ENCODE measurements around the gene SLC46A1.
A peak's percentile ranks its signal among the peaks of the same experiment; 100 is the strongest.

The SLC46A1 gene

DNA sequence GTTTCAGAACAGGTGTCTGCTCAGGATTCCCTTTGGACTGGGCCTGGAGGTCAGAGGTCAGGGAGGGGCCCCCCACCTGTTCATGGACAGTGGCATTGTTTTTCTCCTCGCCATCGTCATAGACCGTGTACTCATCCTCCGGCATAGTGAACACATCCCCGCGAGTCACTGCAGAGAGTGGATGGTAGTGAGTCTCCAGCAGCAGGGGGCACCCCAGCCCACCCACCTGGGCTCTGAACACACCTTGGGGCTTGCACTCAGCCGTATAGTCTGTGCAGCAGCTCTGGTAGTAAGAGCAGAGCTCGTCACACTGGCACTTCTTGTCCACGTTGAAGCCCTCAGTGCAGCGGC lies 36.4 kb downstream of the SLC46A1 start:
- Histone ChIP-seq H2AFZ (ENCODE audit: low read depth, low read length) (no peak overlapping the region), H3K9me3 (ENCODE audit: low read length) (no peaks in the 10 kb centered on the region), H3K27me3 (ENCODE audit: insufficient read depth, low read length) (no peaks in the 10 kb centered on the region), H3K4me1 (ENCODE audit: insufficient read depth, low read length) (peaks cover 28% of the 10 kb centered on the region), H3K4me3 (ENCODE audit: low read length) (no peak overlapping the region), H3K36me3 (ENCODE audit: insufficient read depth, low read length) (peaks cover 5% of the 10 kb centered on the region)

GRCh38 chr17:28368915-28369683 lies 36.9 kb downstream of the SLC46A1 start:
- peaks cover 4% of the 10 kb centered on the region for H3K36me3 ChIP-seq (ENCODE audit: insufficient read depth, low read length)
- H3K4me3 ChIP-seq (ENCODE audit: low read length): no peak overlapping the region
- H2AFZ ChIP-seq (ENCODE audit: low read depth, low read length): no peak overlapping the region
- no peaks in the 10 kb centered on the region for H3K27me3 ChIP-seq (ENCODE audit: insufficient read depth, low read length)
- H3K4me1 ChIP-seq (ENCODE audit: insufficient read depth, low read length): peaks cover 28% of the 10 kb centered on the region
- no peaks in the 10 kb centered on the region for H3K9me3 ChIP-seq (ENCODE audit: low read length)

DNA sequence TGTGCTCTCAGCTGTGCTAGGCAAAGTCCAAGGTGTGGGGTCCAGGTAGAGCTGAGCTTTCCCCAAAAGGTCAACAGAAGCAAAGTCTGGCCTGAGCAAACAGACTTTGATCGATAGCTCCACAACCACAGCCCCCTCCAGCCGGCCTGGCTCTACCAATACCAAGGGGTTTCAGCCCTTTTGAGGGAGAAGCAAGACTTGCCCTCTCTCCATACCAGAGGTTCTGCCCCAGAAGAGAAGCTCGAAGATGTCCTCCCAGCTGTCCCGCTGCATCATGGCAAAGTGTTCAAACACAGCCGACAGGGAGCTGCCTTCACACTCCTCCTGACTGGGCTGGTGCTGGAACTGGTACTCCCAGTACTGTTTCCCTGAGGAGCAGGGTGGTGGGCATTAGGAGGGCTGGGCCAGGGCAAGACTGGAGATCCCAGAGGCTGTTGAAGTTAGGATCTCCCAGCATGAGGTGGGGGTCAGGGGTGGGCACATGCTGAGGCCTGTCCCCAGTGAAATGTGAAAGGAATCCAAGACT lies 37.6 kb downstream of the SLC46A1 start:
- H3K4me3 ChIP-seq (ENCODE audit: low read length): no peak overlapping the region
- H3K9me3 ChIP-seq (ENCODE audit: low read length): no peaks in the 10 kb centered on the region
- no peak overlapping the region for H2AFZ ChIP-seq (ENCODE audit: low read depth, low read length)
- peaks cover 24% of the 10 kb centered on the region for H3K4me1 ChIP-seq (ENCODE audit: insufficient read depth, low read length)
- H3K36me3 ChIP-seq (ENCODE audit: insufficient read depth, low read length): peaks cover 10% of the 10 kb centered on the region
- no peaks in the 10 kb centered on the region for H3K27me3 ChIP-seq (ENCODE audit: insufficient read depth, low read length)

DNA sequence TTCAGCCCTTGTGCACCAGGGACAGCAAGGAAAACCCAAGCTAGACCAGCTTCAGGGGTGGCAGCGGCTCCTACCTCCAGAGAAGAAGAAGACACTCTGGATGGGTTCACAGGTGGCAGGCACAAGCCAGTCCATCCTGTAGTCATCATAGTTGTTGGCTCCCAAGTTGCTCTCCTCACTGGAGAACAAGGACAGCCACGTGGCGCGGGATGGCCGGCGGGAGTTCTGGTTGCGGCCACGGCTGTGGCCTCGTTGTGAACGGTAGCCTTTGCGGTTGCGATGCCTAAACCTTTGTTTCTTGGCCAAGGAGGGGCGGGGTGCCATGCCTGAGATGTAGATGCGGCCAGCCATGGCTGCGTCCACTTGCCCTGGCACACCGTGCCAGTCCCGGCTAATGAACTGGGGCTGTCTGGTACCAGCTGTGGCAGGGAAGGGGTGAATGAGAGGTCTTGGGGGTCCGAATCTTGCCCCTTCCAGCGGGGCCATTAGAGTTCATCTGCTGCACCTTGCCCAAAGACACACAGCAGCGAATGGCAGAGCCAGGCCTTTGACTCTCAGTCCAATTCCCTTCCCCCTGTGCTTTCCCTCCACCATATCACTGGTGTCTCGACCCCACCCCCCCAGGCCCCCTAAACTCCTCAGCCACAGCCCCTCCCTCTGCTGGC lies 38.2 kb downstream of the SLC46A1 start:
- Histone ChIP-seq H3K4me1 (ENCODE audit: insufficient read depth, low read length) (peaks cover 18% of the 10 kb centered on the region), H3K4me3 (ENCODE audit: low read length) (no peak overlapping the region), H3K36me3 (ENCODE audit: insufficient read depth, low read length) (peaks cover 16% of the 10 kb centered on the region), H2AFZ (ENCODE audit: low read depth, low read length) (no peak overlapping the region), H3K9me3 (ENCODE audit: low read length) (no peaks in the 10 kb centered on the region), H3K27me3 (ENCODE audit: insufficient read depth, low read length) (no peaks in the 10 kb centered on the region)

GRCh38 chr17:28366605-28367004 lies 39.4 kb downstream of the SLC46A1 start:
- no peaks in the 10 kb centered on the region for H3K27me3 ChIP-seq (ENCODE audit: insufficient read depth, low read length)
- no peaks in the 10 kb centered on the region for H3K9me3 ChIP-seq (ENCODE audit: low read length)

DNA sequence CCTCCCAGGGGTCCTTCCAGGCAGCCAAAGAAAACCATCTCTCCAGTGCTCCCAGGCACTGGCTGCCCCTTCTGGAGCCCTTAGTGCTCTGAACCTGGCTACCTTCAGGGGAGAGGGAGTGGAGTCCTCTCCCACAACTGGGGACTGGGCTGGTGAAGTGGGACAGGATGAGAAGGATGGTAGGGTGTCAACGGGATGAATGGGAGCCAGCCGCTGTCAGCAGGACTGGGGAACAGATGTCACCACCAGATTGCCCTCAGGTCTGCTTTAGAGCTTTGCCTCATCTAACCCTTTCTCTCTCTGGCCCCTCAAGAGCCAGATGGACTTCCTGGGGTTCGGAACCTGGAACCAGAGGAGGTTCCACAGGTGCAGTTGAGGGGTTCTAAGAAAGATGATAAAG lies 40.5 kb downstream of the SLC46A1 start:
- H2AFZ ChIP-seq (ENCODE audit: low read depth, low read length): no peak overlapping the region
- no peaks in the 10 kb centered on the region for H3K9me3 ChIP-seq (ENCODE audit: low read length)
- peaks cover 10% of the 10 kb centered on the region for H3K4me1 ChIP-seq (ENCODE audit: insufficient read depth, low read length)
- H3K27me3 ChIP-seq (ENCODE audit: insufficient read depth, low read length): no peaks in the 10 kb centered on the region
- no peak overlapping the region for H3K4me3 ChIP-seq (ENCODE audit: low read length)
- peaks cover 35% of the 10 kb centered on the region for H3K36me3 ChIP-seq (ENCODE audit: insufficient read depth, low read length)

More at GRCh38 chr17:28366605-28367004, 39.4 kb downstream of the SLC46A1 start:
- Histone ChIP-seq H3K4me3 (ENCODE audit: low read length) (no peak overlapping the region), H3K4me1 (ENCODE audit: insufficient read depth, low read length) (peaks cover 17% of the 10 kb centered on the region), H2AFZ (ENCODE audit: low read depth, low read length) (no peak overlapping the region), H3K36me3 (ENCODE audit: insufficient read depth, low read length) (peaks cover 24% of the 10 kb centered on the region)

DNA sequence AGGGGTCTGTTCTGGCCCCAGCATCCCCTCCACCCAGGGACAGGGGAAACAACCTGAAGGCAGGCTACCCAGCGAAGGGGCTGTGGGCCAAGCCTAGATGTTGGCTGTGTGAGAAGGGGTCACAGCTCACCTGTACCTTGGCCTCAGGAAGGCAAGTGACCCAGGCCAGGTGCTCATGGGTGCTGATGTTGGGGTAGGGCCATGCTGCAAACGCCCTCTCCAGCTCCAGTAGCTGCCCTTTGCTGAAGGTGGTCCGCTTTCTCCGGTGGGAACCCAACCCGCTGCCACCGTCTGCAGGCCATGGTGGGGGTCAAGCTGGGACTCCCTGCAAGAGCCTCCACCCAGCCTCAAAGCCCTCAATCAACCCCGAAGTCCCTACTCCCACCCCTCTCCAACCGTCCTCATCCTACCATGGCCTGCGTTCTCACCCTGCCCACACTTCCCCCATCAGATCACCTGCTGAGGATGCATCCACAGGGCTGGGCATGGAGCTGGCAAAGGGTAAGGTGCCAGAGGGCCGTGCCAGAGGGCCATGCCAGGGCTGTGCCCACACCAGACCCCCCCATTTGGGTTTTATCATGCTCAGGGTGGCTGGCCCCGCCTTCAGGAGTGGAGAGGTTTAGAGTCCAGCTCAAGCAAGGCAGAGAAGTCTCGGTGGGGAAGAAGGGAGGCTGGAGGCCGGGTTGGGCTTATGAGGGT lies 41.2 kb downstream of the SLC46A1 start, which contains the start of gene SEBOX:
SEBOX (minus strand) TSS at position 535 of the 699 bp plus-strand sequence; CDS start at position 487, 48 bp downstream.
- Histone ChIP-seq H3K9me3 (ENCODE audit: low read length) (no peaks in the 10 kb centered on the region), H2AFZ (ENCODE audit: low read depth, low read length) (no peak within 1 kb of the TSS), H3K4me1 (ENCODE audit: insufficient read depth, low read length) (peaks cover 3% of the 10 kb centered on the region), H3K36me3 (ENCODE audit: insufficient read depth, low read length) (peaks cover 41% of the 10 kb centered on the region), H3K27me3 (ENCODE audit: insufficient read depth, low read length) (no peaks in the 10 kb centered on the region), H3K4me3 (ENCODE audit: low read length) (no peak within 1 kb of the TSS)

DNA sequence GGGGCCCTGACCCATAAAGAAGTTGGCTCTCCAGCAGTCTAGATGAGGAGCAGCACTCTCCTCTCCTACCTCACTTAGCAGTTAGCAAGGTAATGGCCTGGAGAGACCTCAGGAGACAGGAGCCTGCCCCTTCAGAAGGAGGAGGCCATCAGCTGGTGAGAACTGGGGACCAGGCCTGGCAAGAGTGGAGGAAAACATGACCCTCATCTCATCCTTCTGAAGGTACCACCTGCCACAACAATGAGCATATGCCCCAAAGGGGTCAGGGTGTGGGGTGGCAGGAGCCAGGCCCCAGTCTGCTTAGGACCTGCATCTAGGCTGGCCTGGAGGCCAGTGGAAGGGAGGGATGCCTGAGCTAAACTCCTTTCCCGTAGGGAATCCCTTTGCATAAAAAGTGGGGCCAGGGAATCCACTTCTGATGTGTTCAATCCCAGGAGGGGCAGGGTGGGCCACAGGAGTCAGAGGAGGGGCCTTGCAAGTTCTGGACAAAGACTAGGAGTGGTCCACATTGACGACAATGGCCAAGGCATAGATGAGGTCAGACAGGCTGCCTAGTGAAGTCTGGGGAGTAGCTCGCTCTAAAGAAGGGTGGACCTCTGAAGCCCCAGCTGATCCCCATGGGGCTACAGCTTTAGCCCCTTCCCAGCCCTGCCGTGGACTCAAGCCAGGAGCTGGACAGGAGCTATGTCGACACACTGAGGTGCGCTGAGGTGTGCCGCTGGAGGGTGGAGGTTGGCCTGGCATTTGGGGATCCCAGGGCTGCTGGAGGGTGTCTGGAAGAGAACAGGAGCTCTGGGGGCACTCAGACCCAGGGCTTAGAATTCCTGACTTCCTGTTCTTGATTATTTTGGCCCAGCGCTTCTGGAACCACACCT lies 42.0 kb downstream of the SLC46A1 start:
- Histone ChIP-seq H3K36me3 (ENCODE audit: insufficient read depth, low read length) (peaks cover 47% of the 10 kb centered on the region), H3K27me3 (ENCODE audit: insufficient read depth, low read length) (no peaks in the 10 kb centered on the region), H3K4me1 (ENCODE audit: insufficient read depth, low read length) (no peaks in the 10 kb centered on the region), H2AFZ (ENCODE audit: low read depth, low read length) (no peak overlapping the region), H3K4me3 (ENCODE audit: low read length) (no peak overlapping the region), H3K9me3 (ENCODE audit: low read length) (no peaks in the 10 kb centered on the region)

- no peak overlapping the region for H3K4me3 ChIP-seq (ENCODE audit: low read length)
- no peak overlapping the region for H2AFZ ChIP-seq (ENCODE audit: low read depth, low read length)
- peaks cover 52% of the 10 kb centered on the region for H3K36me3 ChIP-seq (ENCODE audit: insufficient read depth, low read length)
- no peaks in the 10 kb centered on the region for H3K9me3 ChIP-seq (ENCODE audit: low read length)
- no peaks in the 10 kb centered on the region for H3K27me3 ChIP-seq (ENCODE audit: insufficient read depth, low read length)
- H3K4me1 ChIP-seq (ENCODE audit: insufficient read depth, low read length): peaks cover 6% of the 10 kb centered on the region
Observed at GRCh38 chr17:28363186-28363585, 42.8 kb downstream of the SLC46A1 start.

DNA sequence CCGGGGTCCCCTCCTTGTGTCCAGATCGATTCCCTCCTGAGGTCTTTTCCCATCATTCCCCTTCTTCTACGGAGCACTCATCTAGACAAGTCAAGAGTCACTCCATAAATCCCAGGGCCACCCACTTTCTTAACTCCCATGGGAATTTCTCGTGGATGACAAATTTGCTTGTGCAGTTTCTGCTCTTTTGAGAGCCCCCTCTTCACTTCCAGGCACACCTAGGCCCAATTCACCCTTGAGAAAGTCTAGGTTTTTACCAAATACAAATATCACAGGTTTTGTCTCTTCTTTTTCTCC lies 48.2 kb downstream of the SLC46A1 start:
- Histone ChIP-seq H3K27me3 (ENCODE audit: insufficient read depth, low read length) (no peaks in the 10 kb centered on the region), H3K4me1 (ENCODE audit: insufficient read depth, low read length) (peaks cover 21% of the 10 kb centered on the region), H3K9me3 (ENCODE audit: low read length) (no peaks in the 10 kb centered on the region), H3K36me3 (ENCODE audit: insufficient read depth, low read length) (peaks cover 63% of the 10 kb centered on the region), H3K4me3 (ENCODE audit: low read length) (peak overlapping the region; percentile 94), H2AFZ (ENCODE audit: low read depth, low read length) (peak overlapping the region; percentile 6)

DNA sequence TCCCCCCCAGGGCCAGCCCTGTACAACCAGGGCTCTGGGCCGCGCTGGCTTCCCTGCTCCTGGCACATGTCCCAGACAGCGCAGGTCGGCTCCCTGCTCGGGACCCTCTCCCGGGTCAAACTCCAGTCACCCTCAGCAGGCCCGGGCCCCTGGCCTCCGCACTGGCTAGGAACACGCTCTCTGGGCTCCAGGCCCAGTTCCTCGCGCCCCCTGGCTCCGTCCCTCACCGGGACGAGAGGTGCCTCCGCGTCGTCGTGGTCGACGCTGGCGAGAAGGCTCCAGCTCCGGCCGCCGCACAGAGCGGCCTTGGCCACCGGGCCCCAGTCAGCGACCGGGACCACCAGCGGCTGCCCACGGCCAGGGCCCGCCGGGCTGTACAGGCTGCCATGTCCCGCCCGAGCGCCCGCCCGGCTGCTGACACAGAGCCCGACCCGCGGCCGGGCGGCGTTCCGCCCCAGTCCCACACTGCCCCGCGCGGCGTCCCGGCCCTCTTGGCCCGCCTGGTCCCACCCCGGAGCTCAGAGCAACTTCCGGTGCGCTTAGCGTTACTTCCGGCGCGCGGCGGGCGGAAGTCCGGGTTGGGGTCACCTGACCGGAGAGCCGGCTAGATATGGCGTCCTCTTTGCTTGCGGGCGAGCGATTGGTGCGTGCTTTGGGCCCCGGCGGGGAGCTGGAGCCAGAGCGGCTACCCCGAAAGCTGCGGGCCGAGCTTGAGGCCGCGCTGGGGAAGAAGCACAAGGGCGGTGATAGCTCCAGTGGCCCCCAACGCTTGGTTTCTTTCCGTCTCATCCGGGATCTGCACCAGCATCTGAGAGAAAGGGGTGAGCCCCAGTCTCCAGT lies 48.7 kb downstream of the SLC46A1 start, which contains the start of gene POLDIP2:
POLDIP2 (minus strand) TSS at position 467 of the 840 bp plus-strand sequence; CDS start at position 388, 79 bp downstream.
- H3K9me3 ChIP-seq (ENCODE audit: low read length): no peaks in the 10 kb centered on the region
- H2AFZ ChIP-seq (ENCODE audit: low read depth, low read length): peak within 1 kb of the TSS; percentile 89
- peak within 1 kb of the TSS; percentile 94 for H3K4me3 ChIP-seq (ENCODE audit: low read length)
- peaks cover 62% of the 10 kb centered on the region for H3K36me3 ChIP-seq (ENCODE audit: insufficient read depth, low read length)
- H3K27me3 ChIP-seq (ENCODE audit: insufficient read depth, low read length): no peaks in the 10 kb centered on the region
- peaks cover 21% of the 10 kb centered on the region for H3K4me1 ChIP-seq (ENCODE audit: insufficient read depth, low read length)

GRCh38 chr17:28350271-28350670 lies 55.7 kb downstream of the SLC46A1 start:
- Histone ChIP-seq H3K4me3 (ENCODE audit: low read length) (no peak overlapping the region), H3K4me1 (ENCODE audit: insufficient read depth, low read length) (peaks cover 24% of the 10 kb centered on the region), H2AFZ (ENCODE audit: low read depth, low read length) (no peak overlapping the region), H3K27me3 (ENCODE audit: insufficient read depth, low read length) (no peaks in the 10 kb centered on the region), H3K36me3 (ENCODE audit: insufficient read depth, low read length) (peaks cover 84% of the 10 kb centered on the region), H3K9me3 (ENCODE audit: low read length) (no peaks in the 10 kb centered on the region)
